ENCODE data around the gene IDH1.

Gene IDH1

GRCh38 chr2:208189810-208190503 lies 64.9 kb downstream of the IDH1 start, which contains the start of gene C2orf80:
C2orf80 (minus strand) TSS chr2:208190030; CDS start chr2:208186986, 3,044 bp downstream.
- DNase-seq (ENCODE audit: low spot score) (no peak), ATAC-seq (ENCODE audit: low read depth) (no peak)
- H3K4me1 ChIP-seq (ENCODE audit: insufficient read depth, poor library complexity, severe bottlenecking), result peaks cover 4% of the 10 kb centered on the region
- H3K4me3 ChIP-seq (ENCODE audit: severe bottlenecking), result no peak within 1 kb of the TSS
- no peaks in the 10 kb centered on the region for H3K27me3 ChIP-seq (ENCODE audit: insufficient read depth, poor library complexity, severe bottlenecking)
- no peak within 1 kb of the TSS for H3K27ac ChIP-seq (ENCODE audit: poor library complexity, severe bottlenecking)
- no peaks in the 10 kb centered on the region for H3K36me3 ChIP-seq (ENCODE audit: low read depth)
- TF ChIP-seq, protein P1, sequence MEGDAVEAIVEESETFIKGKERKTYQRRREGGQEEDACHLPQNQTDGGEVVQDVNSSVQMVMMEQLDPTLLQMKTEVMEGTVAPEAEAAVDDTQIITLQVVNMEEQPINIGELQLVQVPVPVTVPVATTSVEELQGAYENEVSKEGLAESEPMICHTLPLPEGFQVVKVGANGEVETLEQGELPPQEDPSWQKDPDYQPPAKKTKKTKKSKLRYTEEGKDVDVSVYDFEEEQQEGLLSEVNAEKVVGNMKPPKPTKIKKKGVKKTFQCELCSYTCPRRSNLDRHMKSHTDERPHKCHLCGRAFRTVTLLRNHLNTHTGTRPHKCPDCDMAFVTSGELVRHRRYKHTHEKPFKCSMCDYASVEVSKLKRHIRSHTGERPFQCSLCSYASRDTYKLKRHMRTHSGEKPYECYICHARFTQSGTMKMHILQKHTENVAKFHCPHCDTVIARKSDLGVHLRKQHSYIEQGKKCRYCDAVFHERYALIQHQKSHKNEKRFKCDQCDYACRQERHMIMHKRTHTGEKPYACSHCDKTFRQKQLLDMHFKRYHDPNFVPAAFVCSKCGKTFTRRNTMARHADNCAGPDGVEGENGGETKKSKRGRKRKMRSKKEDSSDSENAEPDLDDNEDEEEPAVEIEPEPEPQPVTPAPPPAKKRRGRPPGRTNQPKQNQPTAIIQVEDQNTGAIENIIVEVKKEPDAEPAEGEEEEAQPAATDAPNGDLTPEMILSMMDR (IDR thresholded peaks at IDR 0.05; ENCODE audit: poor library complexity, severe bottlenecking), result no peak
- no peaks in the 10 kb centered on the region for H3K9me3 ChIP-seq (ENCODE audit: severe bottlenecking)

DNA sequence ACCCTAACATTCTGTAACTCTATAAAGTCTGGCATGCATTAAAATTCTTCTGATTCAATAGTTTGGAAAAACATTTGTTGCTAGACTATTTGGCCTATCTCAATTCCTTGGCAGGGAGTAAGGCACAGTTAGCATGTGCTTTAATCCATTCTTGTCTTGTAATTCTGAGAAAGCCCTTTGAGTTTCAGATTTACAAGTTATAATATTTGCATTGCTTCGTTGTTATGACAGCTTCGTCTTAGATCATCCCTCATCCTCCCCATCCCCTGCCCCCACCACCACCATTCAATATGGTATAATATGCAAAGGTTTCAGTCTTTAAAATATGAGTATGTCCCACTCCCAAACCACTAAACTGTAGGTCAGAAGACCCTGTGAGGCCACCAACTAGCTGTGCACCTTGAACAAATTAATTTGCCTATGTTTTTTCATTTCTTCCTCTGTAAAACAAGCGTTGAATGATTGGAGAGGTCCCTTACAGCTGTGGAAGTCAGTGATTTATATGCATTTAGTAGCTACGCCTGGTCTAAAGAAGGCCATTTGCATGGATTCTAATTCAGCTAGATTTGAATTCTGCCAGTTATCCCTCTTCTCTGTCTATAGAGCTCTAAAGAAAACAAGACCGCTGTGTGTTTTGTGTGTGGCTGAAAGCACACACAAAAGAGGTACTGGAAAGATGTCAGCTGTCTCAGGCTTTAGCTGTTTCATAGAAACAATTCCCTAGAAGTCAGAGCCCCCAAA lies 65.6 kb downstream of the IDH1 start:
- no peak overlapping the region for H3K27ac ChIP-seq (ENCODE audit: poor library complexity, severe bottlenecking)
- no peaks in the 10 kb centered on the region for H3K9me3 ChIP-seq (ENCODE audit: severe bottlenecking)
- DNase-seq (ENCODE audit: low spot score) (no peak), ATAC-seq (ENCODE audit: low read depth) (no peak)
- H3K27me3 ChIP-seq (ENCODE audit: insufficient read depth, poor library complexity, severe bottlenecking), result no peaks in the 10 kb centered on the region
- H3K36me3 ChIP-seq (ENCODE audit: low read depth), result no peaks in the 10 kb centered on the region
- TF ChIP-seq, protein P1 (IDR thresholded peaks at IDR 0.05; ENCODE audit: poor library complexity, severe bottlenecking), result no peak
- peaks cover 4% of the 10 kb centered on the region for H3K4me1 ChIP-seq (ENCODE audit: insufficient read depth, poor library complexity, severe bottlenecking)
- no peak overlapping the region for H3K4me3 ChIP-seq (ENCODE audit: severe bottlenecking)

DNA sequence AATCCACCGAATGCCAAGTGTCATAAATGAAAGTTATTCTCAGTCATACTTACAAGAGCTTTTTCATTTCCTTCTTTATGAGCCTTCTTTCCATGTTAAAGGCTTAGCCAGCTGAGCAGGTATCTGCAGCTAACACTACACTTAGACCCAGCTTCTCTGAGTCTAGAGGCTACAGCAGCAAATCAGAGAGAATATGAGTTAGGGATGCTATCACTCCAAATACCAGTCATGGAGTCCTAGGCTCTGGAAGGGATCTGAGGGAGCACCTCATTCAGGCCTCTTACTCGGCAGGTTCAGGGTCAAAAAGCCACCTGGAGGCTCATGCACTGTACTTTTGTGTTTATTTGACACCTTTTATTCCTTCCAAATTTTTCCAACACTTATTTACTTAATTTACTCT lies 68.0 kb downstream of the IDH1 start:
- DNase-seq (ENCODE audit: low spot score) (no peak), ATAC-seq (ENCODE audit: low read depth) (no peak)
- no peaks in the 10 kb centered on the region for H3K36me3 ChIP-seq (ENCODE audit: low read depth)
- no peaks in the 10 kb centered on the region for H3K9me3 ChIP-seq (ENCODE audit: severe bottlenecking)
- TF ChIP-seq, protein P1 (IDR thresholded peaks at IDR 0.05; ENCODE audit: poor library complexity, severe bottlenecking), result no peak
- no peak overlapping the region for H3K27ac ChIP-seq (ENCODE audit: poor library complexity, severe bottlenecking)
- H3K4me3 ChIP-seq (ENCODE audit: severe bottlenecking), result no peak overlapping the region
- no peaks in the 10 kb centered on the region for H3K27me3 ChIP-seq (ENCODE audit: insufficient read depth, poor library complexity, severe bottlenecking)
- H3K4me1 ChIP-seq (ENCODE audit: insufficient read depth, poor library complexity, severe bottlenecking), result no peaks in the 10 kb centered on the region

DNA sequence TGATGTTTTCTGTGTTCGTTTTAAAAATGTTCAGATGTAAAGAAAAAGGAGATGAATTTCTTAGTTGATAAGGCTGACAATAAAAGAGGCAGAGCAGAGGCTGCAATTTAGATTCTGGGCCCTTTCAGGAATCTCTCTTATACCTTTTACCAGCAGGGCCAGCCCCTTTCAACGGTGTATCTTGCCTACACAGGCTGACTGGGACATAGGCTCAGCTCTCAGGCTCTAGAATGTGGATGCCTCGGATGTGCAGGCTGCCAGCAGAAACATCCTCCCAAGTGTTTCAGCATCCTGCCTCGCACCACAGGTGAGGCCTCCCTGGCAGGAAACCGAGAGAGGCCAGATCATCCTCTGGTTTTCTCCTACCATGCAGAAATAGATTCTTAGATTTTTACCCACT lies 68.4 kb downstream of the IDH1 start:
- no peaks in the 10 kb centered on the region for H3K27me3 ChIP-seq (ENCODE audit: insufficient read depth, poor library complexity, severe bottlenecking)
- H3K9me3 ChIP-seq (ENCODE audit: severe bottlenecking), result no peaks in the 10 kb centered on the region
- ATAC-seq (ENCODE audit: low read depth) (no peak), DNase-seq (ENCODE audit: low spot score) (no peak)
- H3K4me1 ChIP-seq (ENCODE audit: insufficient read depth, poor library complexity, severe bottlenecking), result no peaks in the 10 kb centered on the region
- TF ChIP-seq, protein P1 (IDR thresholded peaks at IDR 0.05; ENCODE audit: poor library complexity, severe bottlenecking), result no peak
- H3K27ac ChIP-seq (ENCODE audit: poor library complexity, severe bottlenecking), result no peak overlapping the region
- H3K36me3 ChIP-seq (ENCODE audit: low read depth), result no peaks in the 10 kb centered on the region
- H3K4me3 ChIP-seq (ENCODE audit: severe bottlenecking), result no peak overlapping the region
